MM.1S (cell line): ENCODE measurements around the gene EXOC3.

Experiments
- EZH2 ChIP-seq: fragments of 300-600 bp; sonication (generic); optimal IDR thresholded peaks from 2 replicates; pipeline ENCODE3; 2017; ENCODE audit warnings: low read depth, mild to moderate bottlenecking, antibody characterized with exemption, low read length, mixed read lengths
- EZH2phosphoT487 ChIP-seq: fragments of 300-600 bp; sonication (generic); IDR thresholded peaks from 2 replicates; pipeline ENCODE4 v1.6.1; 2018; ENCODE audit warnings: antibody characterized with exemption, low read length
- TF ChIP-seq, protein P1 (sequence below): fragments of 300-600 bp; sonication (generic); IDR thresholded peaks from 2 replicates; pipeline ENCODE4 v1.5.1; 2016; ENCODE audit warnings: antibody characterized with exemption, low read length, mixed read lengths

DNA sequence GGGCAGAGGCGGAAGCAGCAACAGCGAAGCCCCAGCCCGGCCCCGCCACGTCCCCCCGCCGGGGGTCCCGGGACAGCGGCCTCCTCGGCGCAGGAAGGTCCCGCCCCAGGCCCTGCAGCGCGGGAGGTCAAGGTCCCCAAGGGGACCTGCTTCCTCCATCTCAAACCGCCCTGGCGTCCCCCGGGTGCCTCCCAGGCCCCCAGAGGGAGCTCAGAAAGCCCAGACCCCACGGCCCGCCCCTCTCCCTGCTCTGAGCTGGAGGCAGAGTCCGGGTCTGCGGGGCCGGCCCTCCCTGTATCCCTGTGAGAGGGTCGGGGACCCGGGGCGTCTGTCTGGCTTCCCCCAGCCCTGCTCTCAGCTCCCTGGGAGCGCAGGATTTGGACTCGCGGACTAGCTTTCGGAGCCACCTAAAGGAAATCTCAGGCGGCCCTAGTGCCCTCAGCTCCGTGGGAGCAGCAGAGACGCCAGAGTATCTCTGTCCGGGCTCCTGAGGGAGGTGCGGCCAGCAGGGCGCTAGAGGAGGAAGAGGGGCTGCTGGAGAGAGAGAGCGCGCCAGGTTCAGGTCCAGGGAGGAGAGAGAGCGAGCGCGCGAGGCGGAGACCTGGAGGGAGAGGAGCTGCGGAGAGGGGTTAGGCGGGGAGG is 30.7 kb downstream of the EXOC3 start:
- no peak for TF ChIP-seq EZH2
- TF ChIP-seq, protein P1, sequence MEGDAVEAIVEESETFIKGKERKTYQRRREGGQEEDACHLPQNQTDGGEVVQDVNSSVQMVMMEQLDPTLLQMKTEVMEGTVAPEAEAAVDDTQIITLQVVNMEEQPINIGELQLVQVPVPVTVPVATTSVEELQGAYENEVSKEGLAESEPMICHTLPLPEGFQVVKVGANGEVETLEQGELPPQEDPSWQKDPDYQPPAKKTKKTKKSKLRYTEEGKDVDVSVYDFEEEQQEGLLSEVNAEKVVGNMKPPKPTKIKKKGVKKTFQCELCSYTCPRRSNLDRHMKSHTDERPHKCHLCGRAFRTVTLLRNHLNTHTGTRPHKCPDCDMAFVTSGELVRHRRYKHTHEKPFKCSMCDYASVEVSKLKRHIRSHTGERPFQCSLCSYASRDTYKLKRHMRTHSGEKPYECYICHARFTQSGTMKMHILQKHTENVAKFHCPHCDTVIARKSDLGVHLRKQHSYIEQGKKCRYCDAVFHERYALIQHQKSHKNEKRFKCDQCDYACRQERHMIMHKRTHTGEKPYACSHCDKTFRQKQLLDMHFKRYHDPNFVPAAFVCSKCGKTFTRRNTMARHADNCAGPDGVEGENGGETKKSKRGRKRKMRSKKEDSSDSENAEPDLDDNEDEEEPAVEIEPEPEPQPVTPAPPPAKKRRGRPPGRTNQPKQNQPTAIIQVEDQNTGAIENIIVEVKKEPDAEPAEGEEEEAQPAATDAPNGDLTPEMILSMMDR, result no peak
- no peak for TF ChIP-seq EZH2phosphoT487
